ENCODE data around the gene SH3PXD2A.

GRCh38 chr10:103851261-103851660 is 4.1 kb downstream of the SH3PXD2A start:
- TF ChIP-seq, protein P1, sequence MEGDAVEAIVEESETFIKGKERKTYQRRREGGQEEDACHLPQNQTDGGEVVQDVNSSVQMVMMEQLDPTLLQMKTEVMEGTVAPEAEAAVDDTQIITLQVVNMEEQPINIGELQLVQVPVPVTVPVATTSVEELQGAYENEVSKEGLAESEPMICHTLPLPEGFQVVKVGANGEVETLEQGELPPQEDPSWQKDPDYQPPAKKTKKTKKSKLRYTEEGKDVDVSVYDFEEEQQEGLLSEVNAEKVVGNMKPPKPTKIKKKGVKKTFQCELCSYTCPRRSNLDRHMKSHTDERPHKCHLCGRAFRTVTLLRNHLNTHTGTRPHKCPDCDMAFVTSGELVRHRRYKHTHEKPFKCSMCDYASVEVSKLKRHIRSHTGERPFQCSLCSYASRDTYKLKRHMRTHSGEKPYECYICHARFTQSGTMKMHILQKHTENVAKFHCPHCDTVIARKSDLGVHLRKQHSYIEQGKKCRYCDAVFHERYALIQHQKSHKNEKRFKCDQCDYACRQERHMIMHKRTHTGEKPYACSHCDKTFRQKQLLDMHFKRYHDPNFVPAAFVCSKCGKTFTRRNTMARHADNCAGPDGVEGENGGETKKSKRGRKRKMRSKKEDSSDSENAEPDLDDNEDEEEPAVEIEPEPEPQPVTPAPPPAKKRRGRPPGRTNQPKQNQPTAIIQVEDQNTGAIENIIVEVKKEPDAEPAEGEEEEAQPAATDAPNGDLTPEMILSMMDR (IDR thresholded peaks at IDR 0.05), result no peak
- TF ChIP-seq POLR2AphosphoS5 (IDR thresholded peaks at IDR 0.05), result no peak
